ENCODE results near the gene NRG2.

The NRG2 gene

GRCh38 chr5:139869042-139869790 is 173.9 kb downstream of the NRG2 start:
- no peak for ATAC-seq
- TF ChIP-seq ZFP3 (CRISPR knock-in tag; IDR thresholded peaks at IDR 0.05) (no peak), PATZ1 (CRISPR knock-in tag; IDR thresholded peaks at IDR 0.05; ENCODE audit: borderline replicate concordance) (no peak), OSR1 (CRISPR knock-in tag; IDR thresholded peaks at IDR 0.05) (no peak)

- no peak for ATAC-seq
- TF ChIP-seq PATZ1 (CRISPR knock-in tag; IDR thresholded peaks at IDR 0.05; ENCODE audit: borderline replicate concordance) (no peak), BACH2 (CRISPR knock-in tag; IDR thresholded peaks at IDR 0.05; ENCODE audit: borderline replicate concordance) (no peak), TSHZ2 (CRISPR knock-in tag; IDR thresholded peaks at IDR 0.05) (no peak)
Observed at GRCh38 chr5:139867581-139867980, 175.5 kb downstream of the NRG2 start.

GRCh38 chr5:139867109-139867508 is 176.0 kb downstream of the NRG2 start:
- no peak for ATAC-seq
- TF ChIP-seq SNAI2 (CRISPR knock-in tag; IDR thresholded peaks at IDR 0.05) (no peak), ZNF8 (CRISPR knock-in tag; IDR thresholded peaks at IDR 0.05) (no peak), ISL1 (CRISPR knock-in tag; IDR thresholded peaks at IDR 0.05) (no peak), CREB5 (CRISPR knock-in tag; IDR thresholded peaks at IDR 0.05; ENCODE audit: low read depth) (no peak), OSR1 (CRISPR knock-in tag; IDR thresholded peaks at IDR 0.05) (no peak), BACH2 (CRISPR knock-in tag; IDR thresholded peaks at IDR 0.05; ENCODE audit: borderline replicate concordance) (no peak), ZFP3 (CRISPR knock-in tag; IDR thresholded peaks at IDR 0.05) (no peak), TSHZ2 (CRISPR knock-in tag; IDR thresholded peaks at IDR 0.05) (no peak), TOX (CRISPR knock-in tag; IDR thresholded peaks at IDR 0.05; ENCODE audit: borderline replicate concordance) (no peak), ARNTL (CRISPR knock-in tag; IDR thresholded peaks at IDR 0.05; ENCODE audit: borderline replicate concordance, low read depth) (no peak), PPARA (CRISPR knock-in tag; IDR thresholded peaks at IDR 0.05; ENCODE audit: borderline replicate concordance) (no peak), ZNF70 (CRISPR knock-in tag; IDR thresholded peaks at IDR 0.05) (no peak), ESRRG (CRISPR knock-in tag; IDR thresholded peaks at IDR 0.05) (no peak), PATZ1 (CRISPR knock-in tag; IDR thresholded peaks at IDR 0.05; ENCODE audit: borderline replicate concordance) (no peak), CSDC2 (CRISPR knock-in tag; IDR thresholded peaks at IDR 0.05) (no peak), ZNF565 (CRISPR knock-in tag; conservative IDR thresholded peaks at IDR 0.05; ENCODE audit: low read depth) (no peak), RARB (CRISPR knock-in tag; IDR thresholded peaks at IDR 0.05) (no peak), ZC3H10 (CRISPR knock-in tag; IDR thresholded peaks at IDR 0.05) (no peak), ZFP30 (CRISPR knock-in tag; IDR thresholded peaks at IDR 0.05) (no peak), GLIS3 (CRISPR knock-in tag; IDR thresholded peaks at IDR 0.05) (no peak)
